Right hindlimb (tissue), 1 donor: ENCODE measurements around the gene PLEKHG1.

ENCODE experiments used
- DNase-seq: peaks from one replicate; pipeline ENCODE4 v3.0.0-alpha.2; 2018

The PLEKHG1 gene

DNA sequence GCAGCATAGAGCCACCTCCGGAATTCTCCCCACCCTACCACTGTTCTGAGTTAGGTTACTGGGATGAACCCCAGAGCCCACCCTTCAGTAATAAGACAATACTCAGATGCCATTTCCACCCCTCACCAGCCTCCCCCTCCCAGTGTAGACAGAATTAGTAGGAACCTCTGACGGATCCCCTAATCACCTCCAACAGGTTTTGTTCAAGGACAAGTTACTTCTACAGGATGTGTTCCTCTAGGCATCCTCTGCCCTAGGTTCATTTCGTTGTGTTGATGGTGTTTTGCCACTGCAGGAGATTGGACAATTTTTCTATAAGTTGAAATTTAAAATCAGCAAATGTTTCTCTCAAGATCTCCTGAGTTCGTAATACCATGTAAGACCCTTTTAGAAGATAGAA, 22.8 kb downstream of the PLEKHG1 start:
- no peak for DNase-seq

DNA sequence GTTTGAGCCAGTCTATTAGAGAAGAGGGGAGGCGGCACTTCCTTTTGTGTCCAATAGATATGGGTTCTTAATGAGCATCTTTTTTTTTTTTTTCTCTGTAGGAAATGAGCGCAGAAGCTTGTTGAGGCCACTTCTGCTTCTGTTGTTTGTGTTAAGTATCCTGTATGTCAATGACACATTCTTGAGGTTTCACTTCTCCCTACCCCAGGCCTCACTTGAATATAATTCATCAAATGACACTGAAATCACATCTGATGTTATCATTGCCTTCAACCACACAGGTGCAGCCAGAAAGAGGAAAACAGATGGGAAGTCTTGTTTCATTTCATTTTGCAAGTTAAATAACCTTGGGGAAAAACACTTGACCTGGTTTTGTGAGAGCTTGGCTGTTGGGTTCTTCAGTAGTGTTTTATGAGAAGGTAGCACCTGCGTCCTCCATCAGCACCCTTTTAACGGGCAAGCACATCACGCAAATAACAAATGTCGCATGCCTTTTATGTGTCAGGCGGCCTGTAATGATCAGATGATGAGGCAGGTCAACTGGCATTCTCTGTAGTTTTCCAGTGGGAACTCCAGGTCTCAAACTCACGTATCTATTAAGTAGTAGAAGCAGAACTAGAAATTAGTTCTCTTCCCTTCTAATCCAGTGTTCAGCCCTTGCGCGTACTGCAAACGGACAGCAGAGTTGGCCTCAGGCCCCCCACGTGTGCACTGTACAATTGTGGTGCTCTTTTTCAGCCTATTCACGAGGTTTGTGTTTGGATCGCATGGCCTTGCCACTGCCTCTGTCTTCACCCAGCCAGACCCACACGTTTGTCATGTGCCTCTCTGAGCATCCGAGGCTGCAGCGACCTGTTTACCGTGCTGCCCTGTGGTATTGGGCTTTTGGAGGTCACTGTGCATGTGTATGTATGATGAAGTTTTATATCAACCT, 23.5 kb downstream of the PLEKHG1 start:
- DNase-seq = no peak

DNA sequence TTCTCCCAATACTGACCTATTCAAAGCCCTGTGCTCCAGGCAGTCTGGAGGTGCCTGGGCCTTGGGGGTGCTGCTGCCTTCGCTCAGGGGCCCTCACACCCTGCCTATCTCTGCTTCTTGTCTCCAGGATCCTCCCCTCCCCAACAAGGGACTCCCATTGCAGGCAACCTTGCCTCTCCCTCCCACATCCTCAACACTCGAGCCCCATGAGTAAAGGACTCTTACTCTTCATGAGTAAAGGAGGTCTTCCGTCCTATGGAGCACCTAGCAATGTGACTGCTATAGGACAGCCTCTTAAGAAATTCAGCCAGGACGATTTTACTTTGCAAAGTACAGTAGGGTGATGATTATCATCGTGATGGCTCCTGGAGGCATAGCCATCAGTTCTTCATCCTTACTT, 24.5 kb downstream of the PLEKHG1 start:
- DNase-seq = no peak

DNA sequence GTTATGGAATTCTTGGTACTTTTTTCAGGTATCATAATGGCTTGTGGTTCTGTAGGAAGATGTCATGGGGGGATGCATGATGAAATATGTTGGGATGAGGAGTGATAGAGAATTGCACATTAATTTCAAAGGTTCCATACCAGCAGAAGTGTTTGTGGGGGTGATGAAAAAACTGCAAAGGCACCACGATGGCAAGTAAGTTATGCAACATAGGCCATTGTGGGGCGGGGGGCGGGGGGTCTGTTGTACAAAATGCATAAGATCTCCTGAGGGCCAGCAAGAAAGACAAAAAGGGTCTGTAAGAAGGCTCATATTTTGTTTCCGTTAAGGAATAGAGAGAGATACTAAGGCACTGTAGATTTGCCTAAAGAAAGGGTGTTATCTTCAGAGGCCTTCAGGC, 26.2 kb downstream of the PLEKHG1 start:
- DNase-seq = no peak

DNA sequence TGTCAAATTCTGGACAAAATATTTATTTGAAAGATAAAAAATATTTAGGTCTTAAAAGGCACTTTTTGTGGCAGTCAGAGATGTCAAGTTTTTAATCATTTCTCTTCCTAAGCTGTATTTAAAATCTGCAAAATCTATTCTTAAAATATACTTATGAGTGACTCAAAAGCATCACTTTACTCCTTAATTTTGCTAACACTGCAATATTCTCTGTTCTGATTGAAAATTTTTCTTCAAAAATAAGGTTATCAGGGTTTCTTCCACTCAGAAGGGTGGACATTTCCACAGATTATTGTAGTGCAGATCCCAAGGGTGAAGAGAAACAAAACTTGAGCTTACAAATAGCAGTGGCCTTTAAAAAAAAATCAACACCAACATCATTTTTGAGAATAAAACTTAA, 27.5 kb downstream of the PLEKHG1 start:
- DNase-seq = no peak

DNA sequence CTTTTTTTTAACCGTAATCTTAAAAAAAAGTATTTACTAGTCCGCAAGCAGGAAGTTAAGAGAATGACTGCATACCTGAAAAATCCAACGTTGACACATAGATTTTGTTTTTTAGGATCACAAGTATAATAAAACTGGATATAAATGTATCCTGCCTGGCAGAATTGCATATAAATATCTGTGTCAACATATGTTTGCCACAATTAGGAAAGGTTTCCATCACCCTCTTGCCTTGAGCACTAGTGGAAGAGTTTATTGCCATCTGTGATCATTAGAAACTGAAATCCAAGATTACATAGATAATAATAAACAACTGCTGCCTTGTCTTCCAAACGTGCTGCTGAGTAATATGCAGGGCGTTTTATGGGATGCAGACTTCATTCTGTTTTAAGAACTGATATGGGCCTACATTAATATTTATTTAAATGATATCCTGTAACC, 27.9 kb downstream of the PLEKHG1 start:
- DNase-seq = no peak

DNA sequence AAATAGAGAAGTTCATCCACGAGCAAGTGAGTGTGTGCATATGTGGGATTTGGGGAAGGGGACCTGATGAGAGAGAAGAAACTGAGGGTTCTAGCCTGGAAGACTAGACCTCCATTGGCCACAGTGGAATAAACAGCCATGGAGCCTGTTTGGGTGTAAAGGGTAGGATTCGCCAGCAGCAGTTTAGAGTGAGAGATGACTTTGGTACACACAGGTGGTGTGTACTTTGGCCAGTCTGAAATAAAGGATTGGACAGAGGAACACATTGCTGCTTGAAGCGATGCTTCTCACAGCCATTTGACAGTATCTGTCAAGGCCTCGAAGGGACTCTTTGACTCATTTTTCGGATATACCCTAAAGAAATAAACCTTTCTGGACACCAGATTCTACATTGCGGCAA, 29.2 kb downstream of the PLEKHG1 start:
- DNase-seq = no peak

DNA sequence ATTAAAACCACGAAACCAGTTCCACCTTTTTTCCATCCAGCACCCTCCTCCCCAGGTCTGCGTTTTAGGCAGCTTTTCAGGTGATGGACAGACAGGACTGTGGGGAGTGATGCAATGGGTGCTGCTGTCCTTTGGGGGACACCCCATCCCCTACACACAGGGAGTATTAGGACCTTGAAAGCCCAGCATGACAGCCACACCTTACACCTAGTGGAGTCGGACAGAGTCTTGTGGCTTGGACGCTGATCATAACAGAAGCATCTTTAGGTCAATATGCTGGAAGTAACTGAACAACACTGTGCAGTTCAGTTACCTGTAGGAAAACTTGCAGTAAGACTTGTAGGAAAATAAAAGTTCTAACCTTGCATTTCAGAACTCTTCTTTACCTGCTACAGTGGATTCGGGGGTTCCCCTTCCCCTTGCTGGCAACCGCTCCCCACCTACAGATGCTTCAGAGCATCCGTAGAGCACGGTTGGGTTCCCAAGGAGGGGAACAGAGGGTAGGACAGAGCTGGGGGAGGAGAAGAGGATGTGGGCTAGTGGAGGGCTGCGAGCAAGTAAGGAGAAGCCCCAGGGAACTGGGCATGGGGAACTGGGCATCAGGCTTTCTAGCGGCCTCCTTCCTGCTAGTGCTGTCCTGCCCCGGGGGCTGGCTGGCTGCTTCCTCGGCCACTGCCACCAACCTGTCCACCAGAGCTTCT, 31.7 kb downstream of the PLEKHG1 start:
- no peak for DNase-seq

DNA sequence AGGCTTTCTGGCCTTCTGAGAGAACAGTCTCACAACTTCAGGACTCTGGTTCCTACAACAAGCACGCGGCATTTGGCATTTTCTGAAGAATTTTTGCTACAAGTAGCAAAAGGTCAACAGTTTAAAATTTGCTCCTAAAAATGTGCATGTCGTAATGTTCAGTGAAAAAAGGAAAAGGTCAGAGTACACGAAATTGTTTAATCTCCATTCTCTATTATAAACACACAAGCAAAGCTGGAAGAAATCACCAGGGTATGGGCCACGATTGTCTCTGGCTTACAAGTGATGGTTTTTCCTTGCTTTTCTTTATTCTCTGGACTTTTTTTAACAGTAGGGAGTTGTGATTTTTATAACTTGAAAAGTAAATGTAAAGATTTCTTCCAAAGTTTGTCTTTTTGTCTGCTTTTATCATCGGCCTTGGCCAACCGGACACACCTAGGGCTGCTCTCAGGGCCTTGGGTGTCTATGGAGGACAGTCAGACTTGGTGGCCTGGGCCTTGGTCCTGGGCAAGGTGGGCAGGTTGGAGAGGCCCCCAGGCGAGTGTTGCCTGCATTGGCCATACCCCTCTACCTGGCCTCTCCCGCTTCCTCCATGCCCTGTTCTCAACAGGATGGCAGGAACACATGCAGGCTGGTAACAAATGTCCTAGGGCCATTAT, 32.4 kb downstream of the PLEKHG1 start:
- no peak for DNase-seq

DNA sequence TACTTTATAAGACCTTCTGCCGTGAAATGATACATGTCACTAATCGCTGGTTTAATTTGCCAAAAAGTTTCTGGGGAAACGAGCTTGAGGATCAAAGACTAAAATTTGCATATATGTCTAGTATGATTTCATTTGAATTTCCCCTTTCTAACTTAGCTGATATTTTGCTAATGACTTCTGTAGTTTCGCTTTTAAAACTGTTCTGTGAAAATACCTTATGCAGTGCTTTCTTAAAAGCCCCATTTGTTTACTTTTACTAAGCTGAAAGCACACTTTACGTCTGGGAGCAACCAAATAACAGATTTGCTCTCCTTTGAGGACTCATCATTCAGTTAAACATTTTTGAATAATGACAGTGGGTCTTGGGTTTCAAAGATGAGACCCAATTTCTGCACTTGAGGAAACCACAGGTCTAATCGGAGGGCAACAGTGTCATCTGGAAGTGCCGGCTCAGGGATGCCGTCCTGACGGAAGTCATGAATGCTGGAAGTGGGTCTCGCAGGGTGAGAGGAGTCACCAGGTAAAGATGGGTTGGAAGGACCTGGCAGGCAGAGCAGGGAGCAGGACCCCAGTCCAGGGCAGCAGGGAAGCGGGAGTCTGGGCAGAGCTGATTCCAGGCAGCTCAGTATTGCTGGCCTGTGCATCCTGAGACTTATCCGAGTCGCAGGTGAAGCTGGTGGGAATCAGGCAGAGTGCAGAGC, 33.2 kb downstream of the PLEKHG1 start:
- no peak for DNase-seq

DNA sequence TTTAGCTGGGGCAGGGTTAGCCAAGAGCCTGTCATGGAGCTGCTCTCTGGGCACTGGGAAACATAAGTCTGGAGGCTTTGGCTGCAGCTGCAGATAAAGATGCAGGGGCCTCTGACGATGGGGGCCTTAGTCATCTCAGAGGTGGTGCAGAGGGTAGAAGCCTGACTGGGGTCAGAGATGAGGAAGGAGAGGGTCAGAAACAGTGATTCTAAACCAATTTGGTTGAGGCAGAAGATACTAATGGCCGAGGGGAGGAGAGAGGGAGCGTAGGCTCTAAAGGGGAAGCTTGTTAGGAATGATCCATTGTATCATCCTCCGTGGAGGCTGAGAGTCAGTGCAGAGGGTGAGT, 33.8 kb downstream of the PLEKHG1 start:
- no peak for DNase-seq

DNA sequence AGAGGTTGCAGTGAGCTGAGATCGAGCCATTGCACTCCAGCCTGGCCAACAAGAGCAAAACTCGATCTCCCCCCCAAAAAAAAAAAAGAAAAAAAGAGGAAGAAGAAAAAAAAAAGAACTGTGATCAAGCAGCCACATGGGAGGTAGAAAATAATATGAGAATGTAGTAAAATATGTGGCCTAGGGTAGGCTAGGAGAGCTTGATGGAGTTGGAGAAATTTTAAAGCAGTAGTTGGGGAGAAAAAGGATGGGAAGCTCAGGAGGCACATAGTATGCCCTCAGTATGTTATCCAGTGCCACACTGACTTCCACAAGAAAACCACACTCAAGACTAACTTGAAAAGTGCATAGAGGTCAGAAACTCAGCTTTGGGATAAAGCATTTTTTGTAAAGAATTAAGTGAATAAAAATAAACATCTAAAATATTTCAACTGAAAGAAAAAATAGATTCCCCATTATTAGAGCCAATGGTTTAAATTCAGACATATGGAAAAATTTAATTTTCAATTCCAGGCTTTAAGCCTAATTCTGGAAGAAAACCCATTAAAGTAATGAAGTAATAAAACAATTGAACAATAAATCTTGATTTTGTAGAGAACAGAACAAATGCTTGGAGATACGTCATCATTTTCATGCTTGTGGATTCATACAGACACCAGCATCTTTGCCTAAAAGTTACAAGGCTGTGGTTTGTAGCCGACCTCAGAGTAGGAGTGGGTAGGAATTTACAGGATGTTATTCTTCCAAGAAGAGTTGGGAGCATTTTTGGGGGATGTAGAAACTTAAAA, 34.7 kb downstream of the PLEKHG1 start:
- DNase-seq = no peak

DNA sequence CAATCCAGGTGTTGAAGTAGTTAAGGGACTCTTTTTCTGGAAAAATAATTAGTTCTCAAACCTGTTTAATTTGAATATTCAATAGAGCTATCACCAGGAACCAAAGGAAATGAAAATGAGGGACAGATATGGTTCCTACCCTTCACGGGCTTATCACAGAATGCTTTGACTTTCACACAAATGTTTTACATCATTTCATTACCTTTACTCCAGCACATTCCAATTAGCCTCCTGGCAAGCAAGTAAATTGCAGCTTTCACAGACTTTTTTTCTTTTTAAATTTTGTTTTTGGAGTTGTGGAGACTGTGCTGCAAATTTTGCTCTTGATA, 35.2 kb downstream of the PLEKHG1 start:
- DNase-seq = no peak

DNA sequence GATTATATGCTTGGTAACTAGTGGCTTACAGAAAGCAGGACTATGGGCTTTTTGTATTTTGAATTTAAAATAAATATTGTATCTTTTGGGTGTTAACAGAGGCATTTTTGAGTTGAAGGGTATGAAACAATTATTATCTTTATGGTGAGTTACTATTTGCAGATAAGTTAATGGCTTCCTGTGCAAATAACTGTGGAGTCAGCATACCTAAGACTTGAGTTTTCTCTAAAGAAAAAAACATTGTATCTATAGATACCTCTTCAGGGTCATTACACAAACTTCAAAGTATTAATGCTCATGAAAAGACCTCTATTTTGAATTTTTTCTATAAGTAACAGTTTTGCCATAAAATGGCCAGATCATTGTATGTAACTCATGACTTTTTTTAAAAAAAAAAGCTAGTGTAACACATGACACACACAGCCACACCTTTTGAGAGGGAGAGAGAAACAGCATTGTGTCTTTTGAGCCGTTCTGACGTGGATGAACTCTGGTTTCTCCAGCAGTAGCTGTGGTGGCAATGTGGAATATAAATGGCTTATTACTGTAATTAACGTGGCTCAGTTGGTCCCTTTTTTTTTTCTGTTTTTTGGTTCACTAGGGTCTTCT, 36.3 kb downstream of the PLEKHG1 start:
- DNase-seq = no peak

DNA sequence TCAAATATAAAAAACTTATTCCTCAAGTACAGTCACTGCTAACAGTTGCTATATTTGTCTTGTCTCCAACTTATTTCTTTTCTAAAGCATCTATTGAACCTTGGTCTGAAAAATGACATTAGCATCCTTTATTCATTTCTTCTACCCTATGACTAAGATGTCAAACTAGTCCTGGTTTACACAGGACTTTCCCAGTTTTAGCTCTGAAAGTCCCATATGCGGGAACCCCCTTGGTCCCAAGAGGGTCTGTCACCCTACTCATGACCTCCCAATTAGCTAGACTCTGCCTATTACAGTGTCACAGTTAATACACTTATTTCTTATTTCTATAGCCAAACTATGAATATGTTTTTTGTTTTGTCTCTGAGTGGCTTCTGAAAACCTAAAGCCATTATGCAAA, 37.1 kb downstream of the PLEKHG1 start:
- DNase-seq = no peak

DNA sequence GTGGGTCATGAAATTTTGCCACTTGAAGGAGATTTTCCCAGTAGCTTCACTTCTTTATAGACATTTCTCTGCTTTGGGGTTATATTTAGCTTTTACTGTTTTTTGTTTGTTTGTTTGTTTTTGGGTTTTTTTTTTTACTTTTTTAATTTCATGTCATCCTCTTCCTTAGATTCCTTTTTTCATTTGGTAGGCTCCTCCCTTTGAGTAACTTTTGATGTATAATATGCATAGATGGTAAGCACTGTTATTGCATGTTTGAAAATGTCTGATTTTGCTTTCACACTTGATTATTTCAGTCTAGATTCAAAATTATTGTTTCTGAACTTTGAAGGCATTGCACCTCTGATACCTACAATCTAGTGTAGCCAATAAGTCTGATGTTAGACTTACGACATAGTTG, 37.6 kb downstream of the PLEKHG1 start:
- no peak for DNase-seq

DNA sequence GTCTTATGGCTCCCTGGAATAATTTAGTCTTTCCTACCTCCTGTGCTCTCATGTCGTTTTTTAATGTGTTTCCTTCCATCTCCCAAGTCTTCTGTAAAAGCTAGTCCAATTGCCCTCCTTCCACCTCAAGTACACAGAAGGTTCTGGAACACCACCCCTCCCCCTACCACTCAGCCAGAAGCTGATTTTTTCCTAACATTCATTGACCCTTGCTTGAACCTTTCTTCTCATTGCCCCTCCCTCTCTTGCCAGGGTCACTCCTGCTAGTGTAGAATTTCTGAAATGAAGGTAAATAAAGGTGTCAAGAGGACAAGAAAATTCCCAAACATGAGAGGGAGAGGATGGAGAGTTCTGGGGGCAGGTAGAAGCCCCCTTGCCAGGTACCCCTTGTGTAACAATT, 38.6 kb downstream of the PLEKHG1 start:
- no peak for DNase-seq

DNA sequence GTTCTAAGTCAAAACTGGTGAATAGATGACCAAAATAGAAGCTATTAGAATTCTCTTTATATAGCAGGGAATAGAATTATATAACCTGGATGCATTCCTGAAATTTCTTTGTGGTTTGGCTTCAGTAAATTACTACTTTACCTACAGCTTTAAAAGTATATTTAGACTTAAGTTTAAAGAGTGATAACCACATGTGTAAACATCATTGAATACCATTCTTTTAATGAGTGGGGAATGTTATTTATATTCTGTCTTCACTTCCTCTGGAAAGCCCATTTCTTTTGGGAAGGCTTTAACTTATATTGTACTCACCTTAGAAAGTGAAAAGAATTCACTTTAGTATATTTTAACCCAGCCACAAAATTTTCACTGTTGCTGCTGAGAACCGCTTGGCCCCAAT, 39.1 kb downstream of the PLEKHG1 start:
- DNase-seq = no peak

DNA sequence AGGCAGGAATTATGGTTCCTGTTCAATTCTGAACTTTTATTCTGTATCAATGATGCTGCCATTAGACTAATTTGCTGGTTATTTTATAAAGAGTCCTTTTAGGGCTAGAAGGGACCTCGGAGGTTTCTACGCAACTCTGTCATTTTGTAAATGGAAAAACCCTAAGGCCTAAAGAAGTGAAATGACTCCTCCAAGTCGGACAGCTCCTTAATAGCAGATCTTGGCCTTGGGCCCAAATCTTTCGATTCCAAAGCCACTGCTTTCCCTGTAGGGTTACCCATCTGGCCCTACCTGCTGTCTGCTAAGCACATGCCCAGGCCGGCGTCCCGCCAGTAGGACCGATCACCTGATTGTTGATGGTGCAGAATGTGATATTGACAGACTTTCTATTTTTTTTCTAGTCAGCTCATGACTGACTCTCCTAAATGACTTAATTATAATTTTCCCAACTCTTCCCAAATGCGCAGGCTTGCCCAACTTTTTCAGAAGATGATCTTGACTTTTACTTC, 40.2 kb downstream of the PLEKHG1 start:
- no peak for DNase-seq

DNA sequence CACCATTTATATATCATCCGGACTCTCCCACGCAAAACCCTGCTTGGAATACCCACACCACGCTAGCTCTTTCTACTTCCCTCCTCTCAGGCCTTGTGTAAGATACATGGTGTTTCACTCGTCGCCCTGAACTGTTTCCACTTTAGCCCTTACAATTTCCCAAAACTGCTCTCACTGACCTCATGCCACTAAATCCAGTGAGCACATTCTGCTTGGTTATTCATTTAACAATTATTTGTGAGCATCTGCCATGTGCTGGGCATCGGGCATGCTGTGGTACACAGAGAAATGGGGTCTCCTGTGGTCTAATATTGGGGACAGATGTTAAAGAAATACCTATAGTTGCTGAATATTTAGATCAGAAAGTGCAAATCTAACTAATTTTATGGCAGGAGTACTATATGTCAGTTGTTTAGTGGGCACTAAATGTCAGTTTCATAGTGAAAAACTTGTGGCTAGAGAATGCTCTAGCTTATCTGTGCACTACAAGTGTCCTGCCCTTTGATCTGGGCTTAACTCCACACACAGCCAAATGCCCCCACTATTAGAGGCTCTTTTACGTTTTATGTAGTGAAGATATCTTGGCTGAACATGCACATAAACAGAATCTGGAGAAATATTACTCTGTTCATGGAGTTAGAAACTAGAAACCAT, 41.0 kb downstream of the PLEKHG1 start:
- no peak for DNase-seq

DNA sequence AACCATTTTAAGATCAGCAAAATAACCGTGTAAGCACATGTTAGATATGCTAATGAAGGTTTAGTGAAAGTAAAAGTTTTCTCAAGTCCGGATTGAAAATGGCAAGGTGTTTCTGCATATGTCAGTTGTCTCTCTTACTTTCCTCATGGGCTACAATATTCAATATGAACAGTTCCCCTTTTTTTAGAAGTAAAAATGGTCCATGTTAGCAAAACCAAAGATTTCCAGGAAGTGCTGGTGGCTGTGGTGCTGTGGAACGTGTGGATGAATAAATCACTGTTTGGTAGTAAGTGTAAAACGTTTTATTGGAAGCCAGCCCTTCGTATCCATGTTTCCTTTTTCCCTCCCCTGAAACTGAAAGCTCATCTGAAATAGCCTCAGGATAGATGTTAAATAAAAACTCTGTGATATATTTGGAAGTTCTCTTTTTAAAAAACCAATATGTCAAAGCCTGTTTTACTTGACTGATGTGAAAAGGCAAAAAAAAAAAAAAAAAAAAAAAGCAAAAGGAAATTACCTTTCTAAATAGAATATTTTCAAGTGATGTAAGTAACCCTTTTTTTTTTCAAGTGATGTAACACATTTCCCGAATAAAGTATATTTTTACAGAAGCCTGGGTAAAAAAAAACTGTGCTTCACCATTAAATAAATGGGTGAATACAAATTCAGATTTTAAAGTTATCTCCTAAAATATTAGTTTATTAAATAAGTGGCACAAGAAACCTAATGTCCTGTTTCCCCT, 41.9 kb downstream of the PLEKHG1 start:
- no peak for DNase-seq
